HG03354 (cell line): ENCODE results near the gene TMPRSS7.
A peak's percentile ranks its signal among the peaks of the same experiment; 100 is the strongest.

ENCODE experiments used
- ATAC-seq: cut with Tn5 transposase; IDR thresholded peaks from one replicate; pipeline ENCODE4 v1.9.1; 2021; ENCODE audit warnings: mild to moderate bottlenecking; ENCODE audit not compliant: unreplicated experiment, poor library complexity, severe bottlenecking

The TMPRSS7 gene

DNA sequence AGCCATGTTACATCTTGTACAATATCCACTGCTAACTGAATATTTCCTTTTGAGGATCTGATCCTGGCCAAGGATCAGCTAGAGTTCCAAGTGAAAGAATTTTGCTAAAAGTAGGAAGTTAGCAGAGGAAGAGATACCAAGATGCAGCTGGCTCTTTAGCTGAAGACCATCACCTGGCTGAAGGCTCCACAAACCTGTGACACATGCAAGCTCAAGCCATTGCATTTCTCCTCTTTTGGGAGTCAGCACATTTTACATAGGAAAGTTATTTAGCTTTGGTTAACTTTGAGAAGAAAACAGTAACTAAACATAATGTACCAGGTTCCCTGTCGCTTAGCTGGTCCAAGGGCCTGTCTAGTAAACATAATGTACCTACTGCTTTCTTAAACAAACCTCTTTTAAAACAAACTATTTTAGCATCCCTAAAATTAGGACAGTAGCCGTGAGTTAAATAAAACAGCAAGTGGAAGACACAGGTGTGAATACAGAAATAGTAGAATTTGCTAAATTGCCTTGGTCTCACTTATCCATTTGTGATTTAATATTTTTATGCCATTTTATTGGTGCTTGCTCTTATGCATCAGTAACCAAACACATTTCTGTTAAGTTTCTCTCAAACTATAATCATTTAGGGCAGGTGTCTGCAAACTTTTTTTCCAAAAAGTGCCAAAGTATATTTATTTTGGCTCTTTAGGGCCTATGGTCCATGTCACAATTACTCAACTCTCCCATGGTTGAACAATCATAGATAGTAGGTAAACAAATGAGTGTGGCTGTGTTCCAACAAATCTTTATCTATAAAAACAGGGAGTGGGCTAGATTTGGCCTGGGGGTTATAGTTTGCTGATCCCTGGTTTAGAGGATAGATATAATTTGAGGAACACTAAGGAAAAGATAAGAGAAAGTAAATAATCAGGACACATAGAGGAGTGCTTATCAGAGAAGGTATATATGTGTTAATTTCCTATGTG is 87.3 kb downstream of the TMPRSS7 start:
- no peak for ATAC-seq

DNA sequence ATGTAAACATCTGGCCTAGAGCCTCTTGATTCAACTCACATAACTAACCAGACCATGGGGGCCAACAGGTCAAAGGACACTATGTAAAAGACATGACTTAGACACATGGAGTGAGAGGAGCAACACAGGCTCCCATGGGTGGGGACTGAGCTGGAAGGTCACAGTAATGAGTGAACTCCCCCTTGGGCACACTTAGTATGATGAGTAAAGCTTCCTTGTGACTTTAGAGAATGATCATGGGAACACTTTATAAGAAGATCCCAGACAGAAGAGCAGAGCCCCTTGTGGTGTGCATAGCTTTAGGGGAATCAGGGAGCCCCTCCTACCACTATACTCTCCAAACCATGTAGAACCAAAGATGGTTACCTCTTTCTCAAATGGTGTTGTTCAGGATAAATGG is 88.3 kb downstream of the TMPRSS7 start:
- ATAC-seq, result no peak

DNA sequence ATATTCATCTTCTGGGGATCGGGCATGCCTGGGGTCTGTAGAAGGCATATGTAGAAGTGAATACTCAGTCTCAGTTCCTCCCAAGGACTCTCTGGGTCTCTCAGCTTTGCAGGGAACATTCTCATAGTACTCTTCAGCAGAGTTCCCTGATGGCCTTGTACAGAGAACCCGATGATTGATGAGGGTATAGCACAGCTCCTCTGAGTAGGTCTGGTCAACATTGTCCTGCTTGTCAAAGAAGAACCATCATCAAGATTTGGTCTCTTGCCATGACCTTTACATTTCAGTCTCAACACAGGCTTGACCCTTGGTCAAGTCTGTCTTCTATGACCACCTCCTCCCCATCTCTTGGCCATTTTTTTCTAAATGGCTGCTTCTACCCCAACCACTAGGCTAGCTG is 89.0 kb downstream of the TMPRSS7 start:
- no peak for ATAC-seq

DNA sequence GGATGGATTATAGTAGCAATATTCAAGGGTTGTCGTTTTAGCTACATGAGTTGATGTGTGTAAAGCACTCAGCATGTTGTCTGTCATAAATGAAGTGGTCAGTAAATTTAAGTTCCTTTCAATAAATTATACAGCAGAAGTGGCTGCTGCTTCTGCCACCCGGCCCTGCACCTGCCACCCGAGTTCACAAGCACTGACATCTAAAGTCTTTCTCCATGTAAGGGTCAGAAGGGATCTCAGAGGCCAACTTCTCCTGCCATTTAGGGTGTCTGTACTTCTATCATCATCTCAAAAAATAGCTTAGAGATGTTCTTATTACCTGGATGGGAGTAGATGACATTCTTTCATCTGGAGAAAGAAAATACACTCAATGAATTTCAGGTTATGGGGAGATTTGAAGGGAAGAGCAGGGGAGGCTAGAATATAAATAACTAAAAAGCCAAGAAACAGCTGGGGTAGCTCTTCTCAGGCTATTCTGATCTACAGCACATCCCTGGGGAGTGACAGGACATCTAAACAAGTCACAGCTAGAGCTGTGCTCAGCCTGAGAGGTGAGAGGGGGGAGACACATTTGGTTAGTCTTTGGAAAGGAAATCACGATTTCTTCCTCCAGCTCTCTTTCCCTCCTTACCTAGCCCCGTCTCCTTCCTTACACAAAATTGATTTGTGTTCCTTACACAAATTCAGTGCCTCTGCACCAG is 90.5 kb downstream of the TMPRSS7 start:
- ATAC-seq, result no peak

DNA sequence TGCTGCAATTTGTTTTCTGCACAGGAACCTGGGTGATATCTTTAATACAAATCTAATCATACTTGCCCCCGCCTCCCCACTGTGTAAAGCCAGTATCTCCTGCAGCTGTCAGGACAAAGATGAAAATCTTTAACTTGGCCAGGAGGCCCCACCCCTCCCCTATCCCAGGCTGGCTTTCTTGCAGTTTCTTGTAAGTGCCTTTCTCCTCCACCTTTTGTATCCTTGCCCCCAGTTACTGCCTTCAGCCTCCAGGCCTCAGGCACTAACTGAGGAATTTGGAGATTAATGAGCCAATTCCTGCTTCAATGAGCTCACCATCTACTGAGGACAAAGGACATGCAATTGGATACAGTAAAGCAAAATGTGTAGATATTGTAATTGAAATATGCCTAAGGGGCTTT is 92.0 kb downstream of the TMPRSS7 start:
- ATAC-seq, result no peak

DNA sequence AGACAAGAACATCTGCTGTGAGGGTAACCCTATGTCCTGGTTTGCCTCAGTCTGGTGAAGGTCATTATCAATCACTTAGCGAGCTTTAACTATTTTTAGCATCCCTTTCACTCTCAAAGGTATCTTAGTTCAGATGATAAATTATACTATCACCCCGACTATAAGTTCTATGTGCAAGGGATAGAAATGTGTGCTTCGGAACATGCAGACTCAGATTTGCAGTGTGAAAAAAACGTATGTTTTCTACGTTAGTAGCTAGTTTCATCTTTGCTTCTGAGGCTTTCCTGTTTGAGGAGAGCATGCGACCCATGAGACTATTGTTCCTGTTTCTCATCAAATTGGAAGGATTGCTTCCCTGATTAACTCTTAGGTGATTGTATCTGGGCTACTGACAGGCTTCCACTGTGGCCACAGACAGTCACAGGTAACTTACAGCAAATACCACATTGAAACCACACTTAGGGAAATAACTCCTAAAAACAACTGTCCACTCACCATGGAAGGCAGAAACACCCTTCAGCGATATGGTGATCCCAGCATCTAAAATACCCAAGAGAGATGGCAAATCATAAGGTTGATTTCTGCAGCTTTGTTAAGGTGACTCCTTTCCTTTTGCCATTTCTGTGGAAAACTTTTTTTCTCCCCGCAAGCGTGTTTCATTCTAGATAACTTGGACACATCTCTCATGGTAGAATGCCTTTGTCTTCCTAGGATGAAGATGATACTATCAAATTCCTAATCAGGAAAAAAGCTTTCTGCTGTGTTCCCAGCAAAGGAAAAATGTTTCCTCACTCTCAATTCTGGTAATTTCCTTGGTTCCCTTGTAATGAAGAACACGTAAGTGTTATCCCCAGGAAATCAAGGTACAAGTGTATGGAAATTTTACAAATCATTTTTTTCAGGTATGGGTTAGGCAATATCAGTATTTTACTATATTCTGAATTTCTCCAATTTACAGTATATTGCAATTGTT is 93.3 kb downstream of the TMPRSS7 start:
- no peak for ATAC-seq

DNA sequence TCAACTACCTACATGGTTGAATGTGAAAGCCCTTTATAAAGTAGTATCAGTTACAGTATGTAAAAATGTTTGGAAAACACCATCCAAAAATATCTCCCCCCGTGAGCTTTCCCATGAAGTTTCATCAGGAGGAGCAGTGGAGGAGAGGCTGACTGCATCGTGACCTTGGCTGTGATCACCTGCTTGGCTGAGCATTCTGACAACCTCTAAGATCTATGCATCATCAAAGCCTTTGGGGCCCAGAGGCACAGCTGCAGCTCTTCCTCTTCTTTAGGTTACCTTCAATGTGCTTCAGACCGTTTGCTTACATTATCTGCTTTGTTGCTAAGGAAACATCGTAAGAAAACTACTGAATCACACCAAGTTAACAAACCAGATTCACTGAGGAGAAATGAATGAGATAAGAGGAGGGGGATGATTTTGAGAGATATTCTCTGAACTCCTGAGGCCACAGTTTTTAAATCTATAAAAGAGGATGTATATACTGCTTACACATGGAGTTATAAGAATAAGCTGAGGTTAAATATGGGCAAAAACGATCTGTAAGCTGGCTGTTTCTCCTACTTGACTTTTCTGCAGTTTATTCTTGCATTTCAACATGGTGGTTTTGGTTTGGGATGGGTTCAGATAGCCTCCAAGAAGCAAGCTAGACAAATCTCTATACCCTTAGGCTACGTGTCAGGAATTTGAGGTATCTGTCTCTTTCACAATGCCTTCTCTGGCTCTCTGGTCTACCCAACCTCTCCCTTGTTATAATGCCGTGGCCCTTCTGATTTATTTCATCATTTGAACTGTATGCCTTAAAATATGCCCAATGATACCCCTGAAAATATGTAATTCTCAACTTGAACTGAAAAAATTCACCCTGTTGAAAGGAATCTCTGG is 94.5 kb downstream of the TMPRSS7 start:
- peak; percentile 77 for ATAC-seq

DNA sequence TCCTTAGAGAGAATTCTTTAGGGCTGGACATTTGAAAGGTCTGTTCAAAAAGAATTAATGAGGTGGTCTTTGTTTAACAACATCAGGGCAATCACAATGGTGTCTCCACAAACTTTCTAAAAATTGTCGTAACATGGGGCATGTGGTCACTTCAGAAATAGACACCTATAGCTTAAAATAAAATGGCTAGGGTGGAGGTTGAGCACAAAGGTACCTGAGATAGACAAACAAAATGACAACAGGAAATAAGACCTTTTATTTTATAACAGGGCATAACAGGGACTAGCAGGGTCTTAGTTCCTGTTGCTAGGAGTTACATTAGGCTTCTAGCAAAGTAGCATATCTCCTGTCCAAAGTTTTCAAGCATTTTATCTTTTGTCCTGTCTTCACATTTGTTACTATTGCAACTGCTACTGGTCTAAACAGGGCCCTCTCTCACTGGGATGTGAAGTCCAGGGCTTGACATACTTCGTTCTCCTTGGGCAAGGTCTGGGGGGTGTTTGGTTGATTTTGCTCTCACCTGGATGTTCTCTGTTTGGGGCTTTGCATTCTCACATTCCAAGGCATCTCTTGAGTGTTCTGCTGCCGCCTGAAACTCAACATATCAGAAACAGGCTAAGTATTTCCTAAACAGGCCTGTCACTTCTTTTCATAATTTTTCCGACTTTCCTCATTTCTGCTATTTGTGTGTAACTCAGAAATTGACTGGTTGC is 95.5 kb downstream of the TMPRSS7 start:
- no peak for ATAC-seq

DNA sequence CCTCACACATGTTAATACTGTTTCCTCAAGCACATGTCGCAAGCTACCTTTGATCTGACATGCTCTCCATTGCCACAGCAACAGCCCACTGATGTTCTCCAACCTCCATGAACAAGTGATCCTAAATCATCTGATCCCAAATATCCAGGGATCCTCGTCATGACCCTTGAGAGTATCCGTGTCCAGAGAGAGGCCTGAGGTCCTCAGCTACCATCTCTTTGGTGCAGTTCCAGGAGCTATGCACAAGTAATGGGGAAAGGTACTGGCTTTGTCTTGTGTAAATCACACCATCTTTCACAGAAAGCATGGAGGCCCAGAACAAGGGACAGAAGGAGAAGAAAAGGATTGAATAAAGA is 96.1 kb downstream of the TMPRSS7 start:
- ATAC-seq, result no peak
